HG03108 (cell line): ENCODE measurements around the gene ABCC4.

ENCODE experiments used
- ATAC-seq: cut with Tn5 transposase; IDR thresholded peaks from one replicate; pipeline ENCODE4 v1.9.1; 2021; ENCODE audit warnings: moderate library complexity; ENCODE audit not compliant: unreplicated experiment

ABCC4 gene

DNA sequence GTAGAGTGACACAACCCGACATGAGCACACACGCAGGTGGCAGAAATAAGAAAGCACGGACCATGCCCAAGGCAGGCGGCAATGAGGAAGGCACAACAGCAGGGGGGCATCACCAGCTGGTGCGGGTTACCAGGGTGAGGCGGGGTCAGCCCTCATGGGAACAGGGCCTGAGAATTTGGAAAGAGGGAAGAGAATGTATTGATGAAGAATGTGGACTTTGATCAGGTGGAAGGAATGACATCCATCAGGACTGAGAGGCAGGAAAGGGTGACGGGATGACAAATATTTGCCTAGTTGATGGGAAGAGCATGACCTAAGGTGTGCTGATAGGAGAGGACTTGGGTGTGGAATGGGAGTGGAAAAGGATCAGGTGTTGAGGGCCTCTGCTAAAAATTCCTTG, 177.5 kb downstream of the ABCC4 start:
- ATAC-seq, result no peak

DNA sequence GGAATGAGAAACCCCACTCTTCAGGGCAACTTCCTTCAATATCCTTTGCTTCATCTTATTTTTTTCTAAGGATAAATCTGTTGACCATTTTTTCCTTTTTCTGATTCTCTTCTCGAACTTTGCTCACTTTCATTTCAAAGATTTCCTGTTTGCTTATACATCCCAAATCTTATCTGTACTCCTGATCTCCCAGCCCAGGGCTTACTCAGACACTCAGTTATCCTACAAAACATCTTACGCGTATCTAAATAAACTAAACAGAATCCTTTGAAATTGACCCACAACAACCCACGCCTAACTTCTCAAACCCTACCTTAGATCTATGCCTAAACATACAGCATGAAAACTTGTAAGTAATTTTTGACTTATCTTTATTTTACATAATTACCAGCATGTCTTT, 179.2 kb downstream of the ABCC4 start:
- no peak for ATAC-seq

DNA sequence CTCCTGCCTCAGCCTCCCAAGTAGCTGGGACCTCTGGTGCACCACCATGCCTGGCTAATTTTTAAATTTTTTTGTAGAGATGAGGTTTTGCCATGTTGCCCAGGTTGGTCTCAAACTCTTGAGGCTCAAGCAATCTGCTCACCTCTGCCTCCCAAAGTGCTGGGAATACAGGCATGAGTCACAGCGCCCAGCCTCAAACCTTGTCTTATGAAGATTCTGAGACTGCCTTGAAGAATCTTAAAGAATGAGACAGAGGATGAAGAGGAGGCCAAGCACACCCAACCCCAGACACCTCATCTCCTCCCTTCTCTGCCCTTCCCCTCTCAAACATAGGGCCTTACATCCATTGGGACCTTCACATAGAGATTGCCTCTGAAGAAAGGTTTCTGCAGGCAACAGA, 179.7 kb downstream of the ABCC4 start:
- no peak for ATAC-seq

DNA sequence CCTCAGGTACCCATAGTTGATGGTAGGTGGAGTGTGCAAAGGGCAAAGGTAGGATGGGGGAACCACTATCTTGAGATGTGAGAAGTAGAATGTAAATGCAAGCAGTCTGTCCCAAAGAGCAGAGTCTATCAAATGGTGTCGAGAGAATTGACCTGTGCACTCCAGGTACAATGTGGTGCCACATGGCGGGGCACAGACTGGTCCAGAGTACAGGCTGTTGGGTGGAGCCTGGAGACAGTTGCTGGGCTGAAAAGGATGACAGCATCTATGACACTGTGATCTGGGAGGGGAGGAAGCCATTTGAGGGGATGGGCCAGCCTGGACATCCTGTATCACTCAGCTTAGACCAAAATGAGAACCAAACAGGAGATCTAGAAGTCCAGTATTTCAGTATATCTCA, 180.6 kb downstream of the ABCC4 start:
- no peak for ATAC-seq

DNA sequence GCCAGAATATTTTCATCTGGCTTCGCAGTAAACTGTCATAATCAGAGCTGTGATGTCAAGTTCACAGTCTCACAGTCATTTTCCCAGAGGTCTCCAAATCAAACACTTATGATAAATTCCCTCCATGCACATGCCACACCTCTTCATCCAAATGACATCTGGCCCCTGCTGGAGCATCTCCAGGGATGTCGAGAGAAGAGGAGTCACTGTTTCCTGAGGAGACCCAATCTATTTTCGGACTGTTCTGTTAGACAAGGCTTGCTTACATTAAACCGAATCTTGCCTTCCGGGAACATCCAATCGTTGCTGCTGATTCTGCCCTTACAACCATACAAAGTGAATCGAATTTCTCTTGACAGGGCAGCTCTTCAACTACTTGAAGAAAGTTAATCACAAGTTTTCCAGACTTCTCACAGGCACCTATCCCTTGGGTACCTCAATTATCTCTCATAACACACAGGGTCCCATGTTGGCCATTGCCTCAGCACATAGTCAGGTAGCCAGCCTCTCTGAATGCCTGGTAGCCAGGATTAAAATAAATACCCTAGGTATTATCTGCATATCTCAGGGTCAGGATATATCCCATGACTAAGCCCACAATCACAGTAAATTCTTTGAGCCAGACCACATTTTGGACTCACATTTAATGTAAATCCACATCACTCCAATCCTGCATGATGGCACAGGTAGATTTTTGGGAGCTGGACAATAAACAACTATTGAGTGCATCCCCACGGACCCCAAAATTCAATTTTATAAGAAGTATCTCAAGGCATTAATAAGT, 182.5 kb downstream of the ABCC4 start:
- no peak for ATAC-seq

DNA sequence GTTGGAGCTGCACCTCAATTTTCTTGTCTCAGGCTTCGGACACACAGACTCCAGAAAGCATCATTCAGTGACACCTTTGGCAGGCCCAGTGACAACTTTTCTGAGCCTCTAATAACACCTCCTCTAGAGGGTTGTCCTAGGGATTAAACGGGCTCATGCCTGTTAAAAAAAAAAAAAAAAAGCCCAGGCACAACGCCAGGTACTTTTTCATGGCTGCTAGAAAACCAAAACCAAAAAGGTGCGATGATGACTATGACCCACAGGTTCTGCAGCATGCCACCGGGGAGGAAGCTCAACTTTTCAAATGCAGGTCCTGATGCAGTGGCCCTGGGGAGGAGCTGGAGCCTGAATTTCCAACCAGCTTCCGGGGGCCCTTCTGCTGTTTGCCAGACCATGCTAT, 184.2 kb downstream of the ABCC4 start:
- ATAC-seq, result peak; percentile 52

DNA sequence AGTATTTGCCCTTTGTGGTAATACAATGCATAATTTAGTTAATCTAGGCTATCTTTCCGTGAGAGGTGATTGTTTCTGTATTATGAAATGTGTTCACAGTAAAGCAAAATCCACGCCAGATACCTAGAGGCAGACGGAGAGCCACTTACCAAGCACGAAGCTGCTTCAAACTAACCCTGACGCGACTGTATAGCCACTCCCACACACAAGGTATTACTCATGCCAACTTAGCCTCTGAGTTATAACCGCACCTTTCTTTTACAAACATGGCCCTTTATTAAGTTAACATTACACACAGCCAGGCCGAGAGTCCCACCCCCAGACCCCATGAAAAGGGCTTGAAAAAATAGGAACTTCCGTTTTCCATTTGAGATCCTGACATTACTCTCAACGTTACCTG, 185.7 kb downstream of the ABCC4 start:
- ATAC-seq, result no peak

DNA sequence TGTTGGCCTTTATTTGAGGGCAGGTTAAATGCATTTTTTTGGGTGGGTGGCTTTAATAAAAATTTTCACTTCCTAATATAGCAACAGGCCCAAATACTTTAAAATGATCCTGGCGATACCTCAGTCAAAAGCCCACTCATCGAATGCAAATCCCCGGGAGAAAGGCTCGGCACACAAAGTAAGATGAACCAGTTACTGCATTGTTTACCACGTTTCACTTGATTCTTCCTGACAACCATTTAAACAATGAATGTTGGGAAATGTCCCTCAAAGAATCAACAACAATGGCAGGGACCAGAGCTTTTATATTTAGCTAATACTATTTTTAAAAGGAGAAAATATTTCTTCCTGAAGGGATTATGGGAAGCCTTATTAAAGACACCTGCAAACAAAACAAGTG, 187.7 kb downstream of the ABCC4 start:
- no peak for ATAC-seq

DNA sequence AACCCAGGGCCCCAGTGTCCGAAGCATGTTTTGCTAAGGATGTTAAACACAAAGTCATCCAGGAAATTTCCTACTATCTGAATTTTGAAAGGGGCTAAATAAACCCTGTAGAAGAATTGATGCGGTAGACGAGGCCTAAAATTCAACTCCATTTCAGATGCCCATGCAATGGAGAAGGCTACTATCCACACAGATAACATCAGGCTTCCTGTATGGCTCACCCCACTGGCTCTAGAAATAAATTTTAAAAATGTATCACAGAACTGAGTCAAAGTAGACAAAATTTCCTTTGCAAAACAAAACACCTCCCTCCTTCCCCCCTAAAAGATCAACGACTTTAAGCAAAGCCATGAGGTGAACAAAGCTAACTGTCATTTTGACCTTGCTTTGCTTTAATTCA, 188.4 kb downstream of the ABCC4 start:
- ATAC-seq, result no peak

DNA sequence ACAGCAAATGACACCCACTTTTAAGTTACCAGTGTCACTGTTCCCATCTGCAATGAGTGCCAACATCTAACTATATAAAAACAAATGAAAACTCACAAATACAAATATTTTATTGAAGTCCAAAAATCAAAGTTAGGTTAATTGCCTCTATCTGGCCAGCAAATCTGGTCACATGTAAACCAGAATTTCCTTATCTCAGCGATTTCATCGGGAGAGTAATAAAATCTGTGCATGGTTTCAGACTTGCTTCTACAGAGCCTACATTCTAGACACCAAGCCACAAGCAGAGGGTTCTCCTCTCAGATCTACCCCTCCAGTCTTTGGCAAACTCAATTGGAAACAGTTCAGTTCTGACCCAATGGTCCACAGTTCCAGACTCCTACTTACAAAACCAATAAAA, 189.6 kb downstream of the ABCC4 start:
- no peak for ATAC-seq

DNA sequence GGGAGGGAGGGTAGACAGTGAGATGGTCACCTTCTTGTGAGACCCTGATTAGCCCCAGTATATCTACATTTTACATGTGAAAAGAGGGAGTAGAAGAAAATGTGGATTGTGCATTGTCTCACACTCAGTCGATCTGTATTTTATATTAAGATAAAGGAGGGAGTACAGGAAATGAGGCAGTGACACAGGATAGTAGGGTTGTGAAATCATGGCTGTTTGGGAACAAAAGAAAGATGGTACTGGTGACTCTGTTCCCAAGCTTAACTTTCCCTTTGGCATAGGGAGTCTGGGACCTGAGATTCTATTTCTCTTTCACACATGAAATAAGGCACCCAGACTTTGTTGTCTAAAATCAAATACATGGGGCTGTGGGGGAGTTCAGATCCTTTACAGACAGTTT, 194.7 kb downstream of the ABCC4 start:
- no peak for ATAC-seq

DNA sequence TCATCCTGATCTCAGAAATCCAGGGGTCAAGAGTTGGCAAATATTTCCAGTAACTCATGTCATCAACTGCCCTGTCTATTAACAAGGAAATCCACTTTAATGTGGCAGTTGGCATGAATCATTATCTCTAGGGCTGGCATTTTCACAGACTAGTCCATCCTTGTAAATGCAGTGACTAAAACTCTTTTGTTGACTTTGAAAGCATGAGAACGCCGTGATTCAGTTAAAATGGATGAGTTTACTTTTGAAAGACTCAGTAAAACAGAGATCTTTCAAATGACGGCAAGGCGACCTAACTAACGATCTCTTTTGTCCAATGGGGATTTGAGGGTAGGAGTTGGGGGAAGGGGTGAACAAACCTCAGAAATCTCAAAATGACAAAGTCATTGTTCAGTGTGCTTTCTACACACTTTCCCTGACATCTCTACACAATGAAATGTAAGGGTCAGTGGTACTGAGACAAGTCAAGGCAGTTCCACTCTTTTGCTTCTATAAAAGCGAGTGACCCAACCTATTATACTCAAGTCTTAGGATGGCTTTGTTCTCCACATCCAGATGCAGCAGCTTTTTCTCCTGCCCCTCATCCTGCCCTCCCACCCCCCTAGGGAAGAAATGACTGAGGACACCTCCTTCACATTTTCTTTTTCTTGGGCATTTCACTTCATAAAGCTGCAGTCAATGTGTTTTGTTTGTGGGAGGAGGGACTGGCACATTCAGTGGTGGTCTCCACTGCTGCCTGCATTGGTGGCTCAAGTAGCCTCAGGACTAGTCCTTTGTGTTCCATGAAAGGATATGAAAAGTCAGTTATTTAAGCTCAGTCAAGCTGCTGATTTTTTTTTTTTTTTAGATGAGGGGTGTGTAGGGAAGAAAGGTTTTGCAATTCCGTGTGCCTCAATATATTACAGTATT, 200.5 kb downstream of the ABCC4 start:
- ATAC-seq, result no peak

DNA sequence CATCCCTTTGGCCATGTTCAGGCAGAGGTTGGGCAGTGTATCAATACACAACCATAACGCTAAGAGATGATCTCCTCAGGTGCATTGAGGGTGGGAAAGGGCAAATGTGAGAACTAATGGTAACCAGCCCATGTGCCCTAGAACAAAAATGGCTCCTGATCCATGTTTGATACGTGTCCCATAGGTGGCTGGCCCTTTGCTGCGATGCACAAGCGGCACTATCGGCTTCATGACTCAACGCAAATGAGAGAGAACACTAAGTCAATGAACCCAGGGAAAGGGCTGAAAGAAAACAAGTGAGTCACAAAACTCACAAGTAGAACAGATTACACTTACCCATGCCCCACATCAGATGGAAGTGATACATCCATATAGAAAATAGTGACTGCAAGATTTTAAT, 201.7 kb downstream of the ABCC4 start:
- ATAC-seq, result no peak

DNA sequence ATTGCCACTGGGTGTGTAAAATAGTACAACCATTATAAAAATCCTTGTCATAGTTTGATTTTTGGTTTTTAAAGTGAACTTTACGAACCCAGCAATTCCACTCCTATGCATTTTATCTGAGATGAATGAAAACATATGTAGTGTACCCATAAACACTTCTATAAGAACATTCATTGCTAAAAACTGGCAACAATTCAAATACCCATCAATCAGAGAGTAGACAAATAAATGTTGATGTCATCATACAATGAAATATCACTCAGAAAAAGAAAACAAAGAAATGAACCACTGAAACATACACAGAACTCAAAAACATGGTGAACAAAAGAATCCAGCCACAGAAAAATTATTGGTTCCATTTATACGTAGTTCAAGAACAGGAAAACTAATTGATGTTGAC, 202.3 kb downstream of the ABCC4 start:
- no peak for ATAC-seq

DNA sequence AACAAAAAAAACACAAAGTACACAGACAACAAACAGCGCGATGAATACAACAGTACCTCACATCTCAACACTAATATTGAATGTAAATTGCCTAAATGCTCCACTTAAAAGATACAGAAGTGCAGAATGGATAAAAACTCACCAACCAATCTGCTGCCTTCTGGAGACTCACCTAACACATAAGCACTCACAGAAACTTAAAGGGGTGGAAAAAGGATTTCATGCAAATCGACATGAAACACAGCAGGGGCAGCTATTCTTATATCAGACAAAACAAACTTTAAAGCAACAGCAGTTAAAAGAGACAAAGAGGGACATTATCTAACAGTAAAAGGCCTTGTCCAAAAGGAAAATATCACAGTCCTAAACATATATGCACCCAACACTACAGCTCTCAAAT, 209.5 kb downstream of the ABCC4 start:
- no peak for ATAC-seq

DNA sequence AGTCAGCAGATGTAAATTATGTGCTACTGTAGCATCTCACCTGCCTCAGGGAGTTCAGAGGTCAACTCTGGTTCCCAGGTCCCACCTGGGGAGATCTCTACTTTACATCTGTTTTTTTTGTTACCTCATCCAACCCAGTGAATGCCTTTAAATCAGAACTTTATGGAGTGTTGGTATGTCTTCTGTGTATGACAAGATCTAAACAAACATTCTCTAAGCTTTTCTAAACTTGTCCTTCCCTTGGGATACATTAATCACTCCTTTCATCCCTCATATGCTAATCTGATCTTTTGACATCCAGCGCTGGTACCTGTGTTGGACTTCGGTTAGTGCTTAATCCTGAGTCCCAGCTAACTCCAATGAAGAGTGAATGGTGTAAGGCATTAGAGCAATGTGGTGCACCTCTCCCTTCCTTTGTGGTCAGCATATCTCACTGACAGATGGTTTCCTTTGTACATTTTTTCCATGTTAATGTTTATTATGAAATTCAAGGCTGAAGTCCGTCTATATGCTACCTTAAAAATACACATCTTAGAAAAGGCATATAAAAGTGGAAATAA, 213.4 kb downstream of the ABCC4 start:
- no peak for ATAC-seq

DNA sequence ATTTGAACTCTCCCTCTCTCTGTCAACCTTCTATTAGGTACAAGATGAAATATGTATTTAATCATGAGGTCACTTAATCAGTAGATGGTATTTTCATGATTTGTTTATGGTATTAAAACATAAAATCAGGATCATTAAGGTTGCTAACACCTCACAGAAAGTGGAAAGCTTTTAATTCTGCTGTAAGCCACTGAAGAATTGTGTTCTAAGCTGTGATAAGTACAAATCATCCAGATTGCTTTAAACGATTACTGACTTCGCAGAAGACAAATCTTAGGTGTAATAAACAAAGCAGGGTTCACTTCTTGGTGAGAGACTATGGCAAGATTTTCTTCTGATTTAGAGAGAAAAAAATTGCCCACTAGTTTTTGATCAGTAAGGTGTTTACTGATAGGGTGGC, 214.5 kb downstream of the ABCC4 start:
- ATAC-seq, result no peak

DNA sequence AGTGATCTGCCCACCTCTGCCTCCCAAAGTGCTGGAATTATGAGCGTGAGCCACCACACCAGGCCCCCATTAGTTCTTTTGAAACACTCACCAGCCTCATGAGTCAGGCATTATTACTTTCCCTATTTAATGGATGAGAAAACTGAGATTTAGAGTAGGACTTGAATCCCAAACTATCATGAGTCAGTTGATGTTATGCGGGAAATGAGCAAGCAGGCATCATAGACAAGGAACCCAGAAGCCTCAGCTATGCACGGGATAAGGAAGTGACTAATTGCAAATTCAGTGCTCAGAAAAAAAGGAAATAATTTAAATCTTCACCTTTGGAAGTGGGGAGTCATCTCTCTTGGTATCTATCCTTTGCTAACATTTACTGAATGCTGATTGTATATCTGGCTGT, 217.5 kb downstream of the ABCC4 start:
- no peak for ATAC-seq

DNA sequence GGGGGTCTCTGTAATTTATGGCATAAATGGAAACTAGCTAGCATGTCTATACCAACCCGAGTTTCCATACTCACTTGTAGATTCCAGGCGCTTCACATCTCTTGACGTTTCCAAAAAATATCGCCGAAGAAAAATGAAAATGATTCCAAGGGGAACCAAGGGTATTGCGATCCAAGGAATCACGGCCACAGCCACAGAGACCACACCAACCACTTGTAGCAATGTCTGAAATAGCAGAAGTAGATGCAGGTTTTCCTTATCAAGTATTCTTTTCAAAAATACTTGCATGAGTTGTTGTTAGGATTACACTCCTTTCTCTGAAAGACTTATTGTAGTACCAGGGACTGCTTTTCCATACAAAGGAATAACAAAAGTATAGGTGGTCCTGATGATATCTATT, 218.2 kb downstream of the ABCC4 start:
- no peak for ATAC-seq

DNA sequence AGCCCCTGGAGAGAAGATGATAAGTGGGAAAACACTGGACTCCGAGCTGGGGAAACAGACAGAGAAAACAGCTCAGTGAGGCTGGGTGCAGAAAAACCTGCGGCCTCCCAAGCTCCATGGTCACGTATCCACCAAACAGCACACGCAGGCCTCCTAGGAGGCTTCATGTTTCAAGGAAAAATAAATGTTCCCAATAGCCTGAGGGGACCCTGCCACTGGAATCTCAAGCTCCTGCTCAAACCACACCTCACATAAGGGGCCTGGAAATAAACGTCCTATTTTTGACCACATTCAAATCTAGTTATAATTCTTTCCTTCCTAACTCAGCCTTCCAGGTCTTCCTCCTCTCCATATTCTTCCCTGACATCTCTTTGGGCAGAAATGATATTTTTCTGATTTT, 225.7 kb downstream of the ABCC4 start:
- ATAC-seq, result no peak

DNA sequence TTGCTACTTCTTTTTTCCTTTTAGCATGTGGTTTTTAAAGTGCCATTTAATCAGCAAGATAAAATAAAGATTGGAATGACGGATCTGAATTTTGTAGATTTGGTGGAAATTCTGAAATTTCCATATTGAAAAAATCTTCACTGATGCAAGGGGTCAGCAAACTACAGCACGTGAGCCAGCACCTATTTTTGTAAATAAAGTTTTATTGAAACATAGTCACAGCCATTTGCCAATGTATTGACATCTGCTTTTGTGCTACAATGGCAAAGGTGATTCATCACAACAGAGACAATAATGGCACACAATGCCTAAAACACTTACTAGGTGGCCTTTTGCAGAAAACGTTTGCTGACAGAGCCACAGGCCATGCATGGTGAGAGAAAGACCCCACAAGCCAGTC, 226.4 kb downstream of the ABCC4 start:
- ATAC-seq, result no peak

DNA sequence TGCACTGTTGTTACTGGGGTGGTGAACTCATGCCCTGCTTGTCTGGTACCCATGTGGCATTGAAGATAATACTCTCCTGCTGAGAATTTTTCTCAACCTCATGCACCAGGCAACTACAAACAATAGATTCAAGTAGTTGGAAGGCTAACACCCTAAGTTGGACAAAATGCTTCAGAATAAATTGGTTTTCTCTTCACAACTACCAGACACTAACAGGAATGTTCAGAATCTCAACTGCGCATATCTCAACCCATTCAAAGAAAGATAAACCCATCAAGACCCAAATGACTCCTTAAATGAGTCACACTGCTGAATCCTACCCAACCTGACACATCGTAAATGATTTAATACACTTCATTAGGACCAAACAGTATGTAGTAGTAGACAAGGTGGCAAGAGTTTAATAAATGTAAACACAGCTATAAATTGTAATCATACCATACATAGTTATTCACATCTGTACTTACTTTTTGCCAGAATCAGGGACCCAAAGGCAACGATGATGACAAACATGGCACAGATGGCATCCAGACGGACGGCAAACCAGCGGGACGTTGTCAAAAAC, 227.4 kb downstream of the ABCC4 start:
- no peak for ATAC-seq
